ENCODE results near the gene TBC1D5.

DNA sequence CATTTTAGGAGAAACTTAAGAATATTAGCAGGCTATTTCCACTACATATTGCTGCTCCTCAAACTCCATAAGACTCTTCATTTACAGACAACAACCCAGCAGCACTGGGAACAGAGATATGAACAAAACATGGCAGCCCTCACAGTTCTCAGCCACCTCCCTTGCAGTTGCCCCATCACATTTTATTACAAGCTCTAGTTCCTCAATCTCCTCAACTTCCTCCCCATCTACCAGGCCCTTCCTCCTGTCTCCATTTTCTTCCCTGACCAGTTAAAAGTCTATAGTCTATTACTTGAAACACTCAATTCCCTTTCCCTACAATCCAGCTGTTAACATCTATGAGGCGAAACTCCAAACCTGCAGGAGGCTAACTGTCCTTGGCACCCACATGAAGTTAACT lies 412.5 kb downstream of the TBC1D5 start:
- TF ChIP-seq, protein P1, sequence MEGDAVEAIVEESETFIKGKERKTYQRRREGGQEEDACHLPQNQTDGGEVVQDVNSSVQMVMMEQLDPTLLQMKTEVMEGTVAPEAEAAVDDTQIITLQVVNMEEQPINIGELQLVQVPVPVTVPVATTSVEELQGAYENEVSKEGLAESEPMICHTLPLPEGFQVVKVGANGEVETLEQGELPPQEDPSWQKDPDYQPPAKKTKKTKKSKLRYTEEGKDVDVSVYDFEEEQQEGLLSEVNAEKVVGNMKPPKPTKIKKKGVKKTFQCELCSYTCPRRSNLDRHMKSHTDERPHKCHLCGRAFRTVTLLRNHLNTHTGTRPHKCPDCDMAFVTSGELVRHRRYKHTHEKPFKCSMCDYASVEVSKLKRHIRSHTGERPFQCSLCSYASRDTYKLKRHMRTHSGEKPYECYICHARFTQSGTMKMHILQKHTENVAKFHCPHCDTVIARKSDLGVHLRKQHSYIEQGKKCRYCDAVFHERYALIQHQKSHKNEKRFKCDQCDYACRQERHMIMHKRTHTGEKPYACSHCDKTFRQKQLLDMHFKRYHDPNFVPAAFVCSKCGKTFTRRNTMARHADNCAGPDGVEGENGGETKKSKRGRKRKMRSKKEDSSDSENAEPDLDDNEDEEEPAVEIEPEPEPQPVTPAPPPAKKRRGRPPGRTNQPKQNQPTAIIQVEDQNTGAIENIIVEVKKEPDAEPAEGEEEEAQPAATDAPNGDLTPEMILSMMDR (IDR thresholded peaks at IDR 0.05; ENCODE audit: low read depth, low read length, poor library complexity, severe bottlenecking) = no peak
- TF ChIP-seq EZH2phosphoT487 (IDR thresholded peaks at IDR 0.05; ENCODE audit: borderline replicate concordance, low read length) = no peak
